ENCODE results near the gene PTPRB. TPM values are rescaled to one million over a fixed set of nuclear protein-coding genes. Genes with fewer than 3 reads are reported as not detected.

PTPRB gene
- total and polyA plus RNA-seq, 12 donors = 13.6 to 49.0 (median 36.8) TPM

- no peaks in the 10 kb centered on the region for H3K27me3 ChIP-seq
- peak overlapping the region in 9 of 10 donors; percentile 1 to 35 (median 27) for H3K4me3 ChIP-seq
- intact Hi-C loops (cut with DNase I) = loop anchor here in 1 of 10 donors (2.0 kb wide), 1 partner anchor 35 kb away; no protein-coding TSS in a partner anchor
- 44 to 52% methylated on average over 5 of the region's 5 CpGs for WGBS, 2 donors
- H3K9me3 ChIP-seq = peaks cover 0 to 7% (median 0%) of the 10 kb centered on the region in 11 donors
- DNase-seq = no peak
- H3K36me3 ChIP-seq = peaks cover 0 to 8% (median 0%) of the 10 kb centered on the region in 9 donors
- TF ChIP-seq, protein P1, sequence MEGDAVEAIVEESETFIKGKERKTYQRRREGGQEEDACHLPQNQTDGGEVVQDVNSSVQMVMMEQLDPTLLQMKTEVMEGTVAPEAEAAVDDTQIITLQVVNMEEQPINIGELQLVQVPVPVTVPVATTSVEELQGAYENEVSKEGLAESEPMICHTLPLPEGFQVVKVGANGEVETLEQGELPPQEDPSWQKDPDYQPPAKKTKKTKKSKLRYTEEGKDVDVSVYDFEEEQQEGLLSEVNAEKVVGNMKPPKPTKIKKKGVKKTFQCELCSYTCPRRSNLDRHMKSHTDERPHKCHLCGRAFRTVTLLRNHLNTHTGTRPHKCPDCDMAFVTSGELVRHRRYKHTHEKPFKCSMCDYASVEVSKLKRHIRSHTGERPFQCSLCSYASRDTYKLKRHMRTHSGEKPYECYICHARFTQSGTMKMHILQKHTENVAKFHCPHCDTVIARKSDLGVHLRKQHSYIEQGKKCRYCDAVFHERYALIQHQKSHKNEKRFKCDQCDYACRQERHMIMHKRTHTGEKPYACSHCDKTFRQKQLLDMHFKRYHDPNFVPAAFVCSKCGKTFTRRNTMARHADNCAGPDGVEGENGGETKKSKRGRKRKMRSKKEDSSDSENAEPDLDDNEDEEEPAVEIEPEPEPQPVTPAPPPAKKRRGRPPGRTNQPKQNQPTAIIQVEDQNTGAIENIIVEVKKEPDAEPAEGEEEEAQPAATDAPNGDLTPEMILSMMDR (IDR thresholded peaks at IDR 0.05) = no peak
- peak overlapping the region in 9 of 10 donors; percentile 0 to 74 (median 29) for H3K27ac ChIP-seq
- peaks cover 0 to 23% (median 3%) of the 10 kb centered on the region in 9 donors for H3K4me1 ChIP-seq
- ATAC-seq = peak in 1 of 8 donors; percentile 62
These were observed 9.6 kb downstream of the PTPRB start for GRCh38 chr12:70627677-70628076.

DNA sequence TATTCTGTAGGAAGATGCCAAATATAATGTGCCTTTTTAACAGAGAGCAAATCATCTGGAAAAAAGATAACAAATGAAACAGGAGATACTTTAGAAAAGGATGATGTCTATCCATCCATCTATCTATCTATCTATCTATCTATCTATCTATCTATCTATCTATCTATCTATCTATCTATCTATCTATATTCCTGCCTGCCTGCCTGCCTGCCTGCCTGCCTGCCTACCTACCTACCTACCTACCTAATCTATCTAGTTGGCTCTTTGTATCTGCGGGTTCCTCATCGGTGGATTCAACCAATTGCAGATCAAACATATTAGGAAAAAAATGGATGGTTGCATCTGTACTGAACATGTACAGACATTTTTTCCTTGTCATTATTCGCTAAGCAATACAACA lies 11.0 kb downstream of the PTPRB start:
- intact Hi-C loops (cut with DNase I) = no loop called here
- DNase-seq (no peak), ATAC-seq (no peak)
- Histone ChIP-seq H3K27me3 (no peaks in the 10 kb centered on the region), H3K4me1 (peaks cover 0 to 23% (median 3%) of the 10 kb centered on the region in 9 donors), H3K9me3 (no peaks in the 10 kb centered on the region), H3K4me3 (no peak overlapping the region), H3K27ac (no peak overlapping the region), H3K36me3 (peaks cover 0 to 11% (median 0%) of the 10 kb centered on the region in 9 donors)
- WGBS, 2 donors = 83 to 94% methylated on average over 3 of the region's 3 CpGs
- TF ChIP-seq, protein P1 (IDR thresholded peaks at IDR 0.05) = no peak

DNA sequence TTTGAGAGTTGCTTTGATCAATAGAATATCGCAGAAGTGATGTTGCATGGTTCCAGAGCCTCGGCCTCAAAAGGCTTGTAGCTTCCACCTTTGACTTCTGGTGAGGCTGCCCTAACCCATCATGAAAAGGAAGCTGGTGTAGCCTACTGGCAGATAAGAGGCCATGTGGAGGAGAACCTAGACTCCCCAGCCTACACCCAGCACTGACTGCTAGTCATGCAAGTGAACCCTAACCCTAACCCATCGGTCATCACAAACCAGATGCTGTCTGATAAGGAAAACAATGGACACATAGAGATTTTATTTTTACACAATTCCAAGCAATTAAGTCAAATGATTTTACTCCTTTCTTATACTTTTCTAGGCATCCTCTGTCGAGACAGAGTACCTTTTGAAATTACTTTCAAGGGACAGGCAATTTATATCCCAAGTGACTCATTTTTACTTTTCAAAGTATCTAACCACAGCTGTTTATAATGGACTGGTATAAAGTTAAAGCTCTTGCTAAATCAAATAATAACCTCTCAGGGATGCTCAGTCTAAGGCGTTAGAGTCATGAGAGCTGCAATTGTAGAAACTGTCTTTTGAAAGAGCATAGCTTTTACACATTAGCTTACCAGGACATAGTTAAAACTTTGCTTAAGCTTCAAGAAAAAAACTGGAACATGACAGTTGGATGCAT lies 17.6 kb downstream of the PTPRB start:
- H3K4me3 ChIP-seq = no peak overlapping the region
- no peaks in the 10 kb centered on the region for H3K9me3 ChIP-seq
- 79 to 84% methylated on average over 5 of the region's 5 CpGs for WGBS, 2 donors
- intact Hi-C loops (cut with DNase I) = loop anchor here in 2 of 10 donors (10.0 kb wide), 1 partner anchor 45 kb away; no protein-coding TSS in a partner anchor
- DNase-seq = no peak
- TF ChIP-seq, protein P1 (IDR thresholded peaks at IDR 0.05) = no peak
- peaks cover 0 to 40% (median 3%) of the 10 kb centered on the region in 9 donors for H3K4me1 ChIP-seq
- peak overlapping the region in 2 of 10 donors; percentile 3 to 19 for H3K27ac ChIP-seq
- H3K27me3 ChIP-seq = no peaks in the 10 kb centered on the region
- no peak for ATAC-seq
- peaks cover 0 to 13% (median 0%) of the 10 kb centered on the region in 9 donors for H3K36me3 ChIP-seq

- WGBS, 2 donors = 82 to 84% methylated on average over 4 of the region's 4 CpGs
- DNase-seq = no peak
- no peak overlapping the region for H3K4me3 ChIP-seq
- no peaks in the 10 kb centered on the region for H3K27me3 ChIP-seq
- intact Hi-C loops (cut with DNase I) = loop anchor here in 2 of 10 donors (10.0 kb wide), 1 partner anchor 46 kb away; no protein-coding TSS in a partner anchor
- H3K4me1 ChIP-seq = peaks cover 0 to 53% (median 3%) of the 10 kb centered on the region in 9 donors
- ATAC-seq = no peak
- H3K27ac ChIP-seq = peak overlapping the region in 3 of 10 donors; percentile 2 to 54 (median 10)
- peaks cover 0 to 13% (median 0%) of the 10 kb centered on the region in 9 donors for H3K36me3 ChIP-seq
- TF ChIP-seq, protein P1 (IDR thresholded peaks at IDR 0.05) = no peak
- H3K9me3 ChIP-seq = no peaks in the 10 kb centered on the region
These were observed 18.9 kb downstream of the PTPRB start for GRCh38 chr12:70618371-70618770.
